SH-SY5Y (cell line): ENCODE results near the gene INPPL1.

Source experiments
- GATA2 ChIP-seq: IDR thresholded peaks from 2 replicates; pipeline ENCODE4 v1.6.1; 2011; ENCODE audit warnings: mild to moderate bottlenecking, low read depth, low read length
- GATA3 ChIP-seq: IDR thresholded peaks from 2 replicates; pipeline ENCODE4 v1.6.1; 2011; ENCODE audit warnings: low read depth, mild to moderate bottlenecking, low read length, moderate library complexity

INPPL1 gene, protein sequence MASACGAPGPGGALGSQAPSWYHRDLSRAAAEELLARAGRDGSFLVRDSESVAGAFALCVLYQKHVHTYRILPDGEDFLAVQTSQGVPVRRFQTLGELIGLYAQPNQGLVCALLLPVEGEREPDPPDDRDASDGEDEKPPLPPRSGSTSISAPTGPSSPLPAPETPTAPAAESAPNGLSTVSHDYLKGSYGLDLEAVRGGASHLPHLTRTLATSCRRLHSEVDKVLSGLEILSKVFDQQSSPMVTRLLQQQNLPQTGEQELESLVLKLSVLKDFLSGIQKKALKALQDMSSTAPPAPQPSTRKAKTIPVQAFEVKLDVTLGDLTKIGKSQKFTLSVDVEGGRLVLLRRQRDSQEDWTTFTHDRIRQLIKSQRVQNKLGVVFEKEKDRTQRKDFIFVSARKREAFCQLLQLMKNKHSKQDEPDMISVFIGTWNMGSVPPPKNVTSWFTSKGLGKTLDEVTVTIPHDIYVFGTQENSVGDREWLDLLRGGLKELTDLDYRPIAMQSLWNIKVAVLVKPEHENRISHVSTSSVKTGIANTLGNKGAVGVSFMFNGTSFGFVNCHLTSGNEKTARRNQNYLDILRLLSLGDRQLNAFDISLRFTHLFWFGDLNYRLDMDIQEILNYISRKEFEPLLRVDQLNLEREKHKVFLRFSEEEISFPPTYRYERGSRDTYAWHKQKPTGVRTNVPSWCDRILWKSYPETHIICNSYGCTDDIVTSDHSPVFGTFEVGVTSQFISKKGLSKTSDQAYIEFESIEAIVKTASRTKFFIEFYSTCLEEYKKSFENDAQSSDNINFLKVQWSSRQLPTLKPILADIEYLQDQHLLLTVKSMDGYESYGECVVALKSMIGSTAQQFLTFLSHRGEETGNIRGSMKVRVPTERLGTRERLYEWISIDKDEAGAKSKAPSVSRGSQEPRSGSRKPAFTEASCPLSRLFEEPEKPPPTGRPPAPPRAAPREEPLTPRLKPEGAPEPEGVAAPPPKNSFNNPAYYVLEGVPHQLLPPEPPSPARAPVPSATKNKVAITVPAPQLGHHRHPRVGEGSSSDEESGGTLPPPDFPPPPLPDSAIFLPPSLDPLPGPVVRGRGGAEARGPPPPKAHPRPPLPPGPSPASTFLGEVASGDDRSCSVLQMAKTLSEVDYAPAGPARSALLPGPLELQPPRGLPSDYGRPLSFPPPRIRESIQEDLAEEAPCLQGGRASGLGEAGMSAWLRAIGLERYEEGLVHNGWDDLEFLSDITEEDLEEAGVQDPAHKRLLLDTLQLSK

DNA sequence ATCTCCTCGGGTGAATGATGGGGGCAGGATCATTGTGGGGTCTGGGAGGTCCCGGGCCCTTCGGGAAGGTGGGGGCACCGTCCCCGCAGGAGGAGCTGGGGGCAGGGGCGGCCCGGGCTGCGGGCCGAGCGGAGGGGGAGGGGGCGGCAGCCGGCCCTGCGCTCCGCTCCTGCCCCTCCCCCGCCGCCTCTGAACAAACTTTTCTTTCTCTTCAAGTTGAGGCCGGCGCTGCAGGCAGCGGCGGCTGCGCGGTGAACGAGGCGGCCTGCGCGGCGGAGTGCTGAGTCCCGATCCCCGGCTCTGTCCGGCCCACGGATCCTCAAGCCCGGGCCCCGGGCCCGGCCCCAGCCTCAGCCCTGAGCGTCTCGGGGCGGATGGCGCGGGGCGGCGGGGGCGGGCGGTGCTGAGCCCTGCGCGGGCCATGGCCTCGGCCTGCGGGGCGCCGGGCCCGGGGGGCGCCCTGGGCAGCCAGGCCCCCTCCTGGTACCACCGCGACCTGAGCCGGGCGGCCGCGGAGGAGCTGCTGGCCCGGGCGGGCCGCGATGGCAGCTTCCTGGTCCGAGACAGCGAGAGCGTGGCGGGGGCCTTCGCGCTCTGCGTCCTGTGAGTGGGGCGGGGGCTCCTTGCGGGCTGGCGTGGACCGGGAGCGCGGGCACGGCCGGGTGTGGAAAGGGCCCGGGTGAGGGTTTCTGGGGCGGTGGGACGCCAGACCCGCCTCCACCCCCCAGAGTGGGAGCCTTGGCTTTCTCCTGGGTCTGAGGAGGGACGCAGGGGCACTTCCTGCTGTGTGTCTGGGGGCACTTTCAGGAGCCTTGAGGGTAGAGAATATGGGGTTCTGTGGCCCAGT, at the start of gene INPPL1:
INPPL1 (plus strand) TSS at position 204 of the 847 bp plus-strand sequence; CDS start at position 422, 218 bp downstream.
- TF ChIP-seq GATA3, result no peak
- no peak for TF ChIP-seq GATA2

DNA sequence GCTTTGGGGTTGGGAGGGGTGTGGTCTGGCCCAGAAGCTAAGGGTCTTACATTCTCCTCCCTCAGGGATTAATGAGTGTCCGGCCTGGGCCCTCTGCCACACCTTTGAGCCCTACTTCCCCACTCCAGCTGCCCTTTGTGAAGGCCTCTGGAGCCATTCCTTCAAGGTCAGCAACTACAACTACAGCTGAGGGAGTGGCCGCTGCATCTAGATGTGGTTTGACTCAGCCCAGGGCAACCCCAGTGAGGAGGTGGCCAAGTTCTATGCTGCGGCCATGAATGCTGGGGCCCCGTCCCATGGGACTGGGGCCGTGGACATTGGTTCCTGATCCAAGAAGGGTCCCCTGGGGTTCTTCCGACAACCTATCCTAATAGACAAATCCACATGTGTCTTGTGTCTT, 46.9 kb upstream of the INPPL1 start:
- no peak for TF ChIP-seq GATA2
- no peak for TF ChIP-seq GATA3

DNA sequence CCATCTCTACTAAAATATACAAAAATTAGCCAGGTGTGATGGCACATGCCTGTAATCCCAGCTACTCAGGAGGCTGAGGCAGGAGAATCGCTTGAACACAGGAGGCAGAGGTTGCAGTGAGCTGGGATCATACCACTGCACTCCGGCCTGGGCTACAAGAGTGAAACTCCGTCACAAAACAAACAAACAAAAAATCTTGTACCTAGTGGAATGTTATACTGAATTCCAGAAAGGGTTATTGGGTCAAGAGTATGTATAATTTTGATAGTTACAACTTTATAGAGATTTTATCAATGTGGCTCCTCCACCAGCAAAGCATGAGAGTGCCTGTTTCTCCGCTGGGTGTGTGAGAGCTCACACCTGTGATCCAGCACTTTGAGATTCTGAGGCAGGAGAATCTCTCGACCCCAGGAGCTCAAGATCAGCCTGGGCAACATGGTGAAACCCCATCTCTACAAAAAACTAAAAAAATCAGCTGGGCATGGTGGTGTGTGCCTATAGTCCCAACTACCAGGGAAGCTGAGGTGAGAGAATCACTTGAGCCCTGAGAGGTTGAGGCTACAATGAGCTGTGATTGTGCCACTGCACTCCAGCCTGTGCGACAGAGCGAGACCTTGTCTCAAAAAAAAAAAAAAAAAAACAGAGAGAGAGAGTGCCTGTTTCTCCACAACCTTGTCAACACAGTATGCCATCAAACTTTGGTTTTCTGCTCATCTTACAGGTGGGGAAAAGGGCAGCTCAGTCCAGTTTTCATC, 45.3 kb upstream of the INPPL1 start:
- TF ChIP-seq GATA3, result no peak
- TF ChIP-seq GATA2, result no peak

DNA sequence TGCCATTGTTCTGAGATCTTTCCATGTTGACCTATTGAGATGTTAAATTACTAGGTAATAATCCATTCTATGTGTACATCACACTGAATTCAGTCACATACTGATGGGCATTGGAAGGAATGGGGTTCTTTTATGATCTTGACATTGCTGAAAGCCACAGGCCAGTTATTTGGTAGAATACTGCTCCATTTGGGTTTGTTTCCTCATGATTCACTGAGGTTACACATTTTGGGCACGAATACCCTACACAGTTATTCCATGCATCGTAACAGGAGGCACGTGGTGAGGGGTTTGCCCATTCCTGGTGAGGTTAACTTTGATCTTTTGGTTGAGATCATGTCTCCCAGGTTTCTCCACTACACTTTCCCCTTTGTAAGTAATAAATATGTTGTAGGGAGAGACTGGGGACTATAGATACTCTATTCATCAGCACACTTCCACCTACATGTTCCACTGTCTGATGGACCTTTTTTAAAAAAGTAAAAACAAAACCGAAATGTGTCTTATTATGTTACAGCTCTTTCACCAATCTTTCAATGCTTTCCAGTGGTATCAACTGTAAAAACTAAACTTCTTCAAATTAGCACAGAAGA, 44.7 kb upstream of the INPPL1 start:
- no peak for TF ChIP-seq GATA2
- no peak for TF ChIP-seq GATA3

DNA sequence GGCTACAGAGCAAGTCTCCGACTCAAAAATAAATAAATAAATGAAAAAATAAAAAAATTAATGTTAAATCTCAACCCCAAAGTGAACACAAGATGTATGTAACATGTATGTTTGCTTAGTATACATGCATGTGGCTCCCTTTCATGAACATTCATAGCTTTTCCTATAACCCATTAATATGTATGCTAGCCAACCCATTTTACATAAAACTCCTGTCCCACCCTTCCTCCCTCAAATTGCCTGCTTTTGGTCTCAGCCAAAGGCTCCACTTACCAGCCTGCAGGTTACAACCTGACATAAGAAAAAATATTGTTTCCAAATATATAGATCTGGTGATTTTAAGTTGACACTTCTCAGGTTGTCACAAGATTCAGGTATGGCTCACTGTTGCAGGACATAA, 36.3 kb upstream of the INPPL1 start:
- no peak for TF ChIP-seq GATA3
- no peak for TF ChIP-seq GATA2

DNA sequence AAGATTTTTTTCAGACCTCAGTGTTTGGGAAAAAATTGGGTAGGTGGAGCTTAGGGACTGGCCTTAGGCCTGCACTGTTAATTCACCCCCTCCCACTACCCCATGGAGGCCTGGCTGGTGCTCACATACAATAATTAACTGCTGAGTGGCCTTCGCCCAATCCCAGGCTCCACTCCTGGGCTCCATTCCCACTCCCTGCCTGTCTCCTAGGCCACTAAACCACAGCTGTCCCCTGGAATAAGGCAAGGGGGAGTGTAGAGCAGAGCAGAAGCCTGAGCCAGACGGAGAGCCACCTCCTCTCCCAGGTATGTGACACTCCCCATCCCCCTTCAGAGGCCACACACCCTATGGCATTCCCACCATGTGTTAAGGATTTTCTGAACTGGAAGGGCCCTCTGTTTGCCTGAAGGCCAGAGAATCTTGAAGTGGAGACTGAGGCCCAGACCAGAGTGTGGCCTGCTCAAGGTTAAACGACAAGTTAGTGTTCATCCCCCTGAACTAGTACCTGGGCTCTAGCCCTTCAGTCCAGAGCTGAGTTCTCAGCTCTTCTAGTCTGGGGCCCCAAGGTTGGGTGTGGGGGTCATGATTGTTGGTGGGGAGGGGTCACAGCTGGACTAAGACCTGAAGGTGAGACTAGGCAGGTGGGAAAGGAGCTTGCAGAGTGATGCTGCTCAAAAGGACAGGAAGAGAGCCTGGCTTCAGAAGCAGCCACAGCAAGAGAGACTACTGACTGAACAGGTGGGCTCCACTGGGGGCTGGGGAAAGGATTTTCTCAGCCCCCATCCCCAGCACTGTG, 34.9 kb upstream of the INPPL1 start:
- no peak for TF ChIP-seq GATA3
- no peak for TF ChIP-seq GATA2

DNA sequence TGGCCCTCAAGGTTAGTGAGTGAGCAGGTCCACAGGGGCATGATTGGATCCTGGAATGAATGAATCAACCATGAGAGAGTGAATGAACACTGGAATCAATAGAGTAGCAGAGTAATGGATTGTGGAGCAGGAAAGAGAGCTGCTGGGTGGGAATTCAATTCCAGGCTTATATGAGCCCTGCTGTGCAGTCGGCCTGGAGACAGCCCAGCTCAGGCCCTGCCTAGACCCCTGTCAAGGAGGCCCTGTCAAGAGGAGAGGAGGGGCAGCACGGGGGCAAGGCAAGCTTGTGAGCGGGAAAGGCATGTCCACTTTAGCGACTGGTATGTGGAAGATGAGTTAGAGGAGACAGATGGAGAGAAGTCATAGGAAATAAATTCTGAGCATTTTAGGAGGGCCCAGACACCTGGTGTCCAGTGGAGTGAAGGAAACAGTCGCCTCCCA, 33.9 kb upstream of the INPPL1 start:
- TF ChIP-seq GATA3 (no peak), GATA2 (no peak)

DNA sequence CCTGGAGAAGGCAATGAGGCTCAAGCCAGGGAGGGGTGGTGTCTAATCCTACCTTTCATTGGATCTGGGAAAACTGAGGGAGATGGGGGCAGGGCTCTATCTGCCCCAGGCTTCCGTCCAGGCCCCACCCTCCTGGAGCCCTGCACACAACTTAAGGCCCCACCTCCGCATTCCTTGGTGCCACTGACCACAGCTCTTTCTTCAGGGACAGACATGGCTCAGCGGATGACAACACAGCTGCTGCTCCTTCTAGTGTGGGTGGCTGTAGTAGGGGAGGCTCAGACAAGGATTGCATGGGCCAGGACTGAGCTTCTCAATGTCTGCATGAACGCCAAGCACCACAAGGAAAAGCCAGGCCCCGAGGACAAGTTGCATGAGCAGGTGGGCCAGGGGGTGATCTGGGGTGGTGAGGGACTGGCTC, 32.6 kb upstream of the INPPL1 start, which contains the start of gene FOLR1:
FOLR1 (plus strand) TSS at position 180 of the 421 bp plus-strand sequence; CDS start at position 214, 34 bp downstream.
- no peak for TF ChIP-seq GATA3
- TF ChIP-seq GATA2, result no peak

DNA sequence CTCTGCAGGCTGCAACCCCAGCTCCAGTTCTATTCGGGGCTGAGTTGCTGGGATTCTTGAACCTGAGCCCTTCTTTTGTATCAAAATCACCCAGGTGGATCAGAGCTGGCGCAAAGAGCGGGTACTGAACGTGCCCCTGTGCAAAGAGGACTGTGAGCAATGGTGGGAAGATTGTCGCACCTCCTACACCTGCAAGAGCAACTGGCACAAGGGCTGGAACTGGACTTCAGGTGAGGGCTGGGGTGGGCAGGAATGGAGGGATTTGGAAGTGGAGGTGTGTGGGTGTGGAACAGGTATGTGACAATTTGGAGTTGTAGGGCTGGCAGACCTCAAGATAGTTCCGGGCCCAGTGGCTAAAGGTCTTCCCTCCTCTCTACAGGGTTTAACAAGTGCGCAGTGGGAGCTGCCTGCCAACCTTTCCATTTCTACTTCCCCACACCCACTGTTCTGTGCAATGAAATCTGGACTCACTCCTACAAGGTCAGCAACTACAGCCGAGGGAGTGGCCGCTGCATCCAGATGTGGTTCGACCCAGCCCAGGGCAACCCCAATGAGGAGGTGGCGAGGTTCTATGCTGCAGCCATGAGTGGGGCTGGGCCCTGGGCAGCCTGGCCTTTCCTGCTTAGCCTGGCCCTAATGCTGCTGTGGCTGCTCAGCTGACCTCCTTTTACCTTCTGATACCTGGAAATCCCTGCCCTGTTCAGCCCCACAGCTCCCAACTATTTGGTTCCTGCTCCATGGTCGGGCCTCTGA, 28.9 kb upstream of the INPPL1 start:
- no peak for TF ChIP-seq GATA2

DNA sequence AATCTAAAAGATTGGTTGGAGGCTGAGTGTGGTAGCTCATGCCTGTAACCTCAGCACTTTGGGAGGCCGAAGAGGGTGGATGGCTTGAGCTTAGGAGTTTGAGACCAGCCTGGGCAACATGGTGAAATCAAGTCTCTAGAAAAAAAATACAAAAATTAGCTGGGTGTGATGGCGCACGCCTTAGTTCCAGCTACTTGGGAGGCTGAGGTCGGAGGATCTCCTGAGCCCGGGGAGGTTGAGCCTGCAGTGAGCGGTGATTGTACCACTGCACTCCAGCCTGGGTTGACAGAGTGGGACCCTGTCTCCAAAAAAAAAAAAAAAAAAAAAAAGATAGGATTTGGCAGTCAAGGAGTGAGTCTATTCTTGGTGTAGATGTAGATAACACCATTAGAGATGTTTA, 22.0 kb upstream of the INPPL1 start:
- TF ChIP-seq GATA3, result no peak
- no peak for TF ChIP-seq GATA2

DNA sequence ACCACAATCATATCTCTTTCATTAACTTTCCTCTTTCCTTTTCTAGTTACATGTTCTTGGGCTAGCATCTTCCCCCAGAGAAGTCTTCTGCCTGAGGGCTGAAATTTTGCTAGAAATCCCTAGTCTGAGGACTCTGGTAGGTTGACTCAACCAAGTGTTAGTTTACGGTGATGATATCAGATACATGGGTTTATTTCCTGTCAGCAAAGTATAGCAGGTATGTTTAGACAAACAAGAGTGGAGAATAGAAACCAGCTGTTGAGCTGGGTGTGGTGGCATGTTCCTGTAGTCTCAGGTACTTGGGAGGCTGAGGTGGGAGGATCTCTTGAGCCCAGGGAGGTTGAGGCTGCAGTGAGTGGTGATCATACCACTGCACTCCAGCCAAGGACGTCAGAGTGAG, 21.4 kb upstream of the INPPL1 start:
- TF ChIP-seq GATA2, result no peak
- no peak for TF ChIP-seq GATA3
